ENCODE data around the gene TUBB4B.
A peak's percentile ranks its signal among the peaks of the same experiment; 100 is the strongest.

Gene TUBB4B

DNA sequence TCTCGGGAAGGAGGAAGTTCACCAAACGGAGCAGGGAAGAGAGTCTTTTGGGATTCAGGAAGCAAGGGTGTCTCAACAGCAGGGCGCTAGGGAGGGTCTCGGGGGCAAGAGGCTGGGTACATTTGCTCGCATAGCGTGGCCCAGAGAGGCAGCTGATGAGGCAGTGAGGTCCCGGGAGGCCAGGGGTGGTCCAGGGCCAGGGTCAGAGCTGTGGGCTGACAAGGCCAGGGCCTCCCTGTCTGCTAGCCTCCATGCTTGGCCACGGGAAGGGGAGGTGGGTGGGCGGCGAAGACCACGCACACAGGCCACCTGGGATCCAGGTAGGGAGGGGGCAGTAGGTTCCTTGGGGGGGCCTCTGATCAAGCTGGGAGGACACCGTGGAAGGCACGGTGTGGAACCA, 29.6 kb upstream of the TUBB4B start:
- POLR2A ChIA-PET = interaction anchor here (0.6 to 16.6 kb wide), 6 partner anchors 10 to 125 kb away, joined by 3 to 304 read pairs (median 4); partner anchors contain the start of genes CYSRT1, MAN1B1, RNF208 and RNF224

GRCh38 chr9:137212520-137212919, 28.6 kb upstream of the TUBB4B start:
- Histone ChIP-seq H3K36me3 (ENCODE audit: control insufficient read depth in 2 of 2, insufficient read depth in 1 of 2, low read length in 2 of 2) (peaks cover 10 to 80% of the 10 kb centered on the region in 2 experiments; a peak in 2 of 3 replicates), H3K27ac (ENCODE audit: extremely low read depth, low read depth, low read length) (no peak overlapping the region), H3K9me3 (ENCODE audit: control insufficient read depth, insufficient read depth, low read depth, low read length) (no peaks in the 10 kb centered on the region), H3K4me3 (ENCODE audit: low read depth, low read length) (no peak overlapping the region), H3K4me1 (ENCODE audit: control insufficient read depth, insufficient read depth, low read length) (no peaks in the 10 kb centered on the region)
- ChIA-PET POLR2A (interaction anchor here (1.0 to 16.6 kb wide), 4 partner anchors 9 to 126 kb away, joined by 4 to 304 read pairs (median 8); partner anchors contain the start of genes CYSRT1, MAN1B1, RNF208 and RNF224), CTCF (no interaction called here)
- TF ChIP-seq ZNF548 (tag by site-specific recombination; IDR thresholded peaks at IDR 0.05) = no peak
- TF ChIP-seq ZNF174 (tag by site-specific recombination; IDR thresholded peaks at IDR 0.05) = no peak
- no peak for TF ChIP-seq ATF2 (tag by site-specific recombination; IDR thresholded peaks at IDR 0.05; ENCODE audit: low read depth)
- no peak for TF ChIP-seq BCL11A (tag by site-specific recombination; IDR thresholded peaks at IDR 0.05; ENCODE audit: low read depth)
- TF ChIP-seq RBAK (tag by site-specific recombination; IDR thresholded peaks at IDR 0.05) = no peak
- TF ChIP-seq SCRT2 (tag by site-specific recombination; IDR thresholded peaks at IDR 0.05) = peak; percentile 91
- TF ChIP-seq HIC1 (tag by site-specific recombination; IDR thresholded peaks at IDR 0.05) = 0 out of 2 replicates have a peak, but pooled peaks have one; percentile 16
- TF ChIP-seq, protein P1, sequence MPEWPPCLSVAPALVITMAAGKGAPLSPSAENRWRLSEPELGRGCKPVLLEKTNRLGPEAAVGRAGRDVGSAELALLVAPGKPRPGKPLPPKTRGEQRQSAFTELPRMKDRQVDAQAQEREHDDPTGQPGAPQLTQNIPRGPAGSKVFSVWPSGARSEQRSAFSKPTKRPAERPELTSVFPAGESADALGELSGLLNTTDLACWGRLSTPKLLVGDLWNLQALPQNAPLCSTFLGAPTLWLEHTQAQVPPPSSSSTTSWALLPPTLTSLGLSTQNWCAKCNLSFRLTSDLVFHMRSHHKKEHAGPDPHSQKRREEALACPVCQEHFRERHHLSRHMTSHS (tag by site-specific recombination; IDR thresholded peaks at IDR 0.05) = no peak
- TF ChIP-seq HOXA7 (CRISPR knock-in tag; IDR thresholded peaks at IDR 0.05; ENCODE audit: borderline replicate concordance) = no peak
- TF ChIP-seq, protein P2, sequence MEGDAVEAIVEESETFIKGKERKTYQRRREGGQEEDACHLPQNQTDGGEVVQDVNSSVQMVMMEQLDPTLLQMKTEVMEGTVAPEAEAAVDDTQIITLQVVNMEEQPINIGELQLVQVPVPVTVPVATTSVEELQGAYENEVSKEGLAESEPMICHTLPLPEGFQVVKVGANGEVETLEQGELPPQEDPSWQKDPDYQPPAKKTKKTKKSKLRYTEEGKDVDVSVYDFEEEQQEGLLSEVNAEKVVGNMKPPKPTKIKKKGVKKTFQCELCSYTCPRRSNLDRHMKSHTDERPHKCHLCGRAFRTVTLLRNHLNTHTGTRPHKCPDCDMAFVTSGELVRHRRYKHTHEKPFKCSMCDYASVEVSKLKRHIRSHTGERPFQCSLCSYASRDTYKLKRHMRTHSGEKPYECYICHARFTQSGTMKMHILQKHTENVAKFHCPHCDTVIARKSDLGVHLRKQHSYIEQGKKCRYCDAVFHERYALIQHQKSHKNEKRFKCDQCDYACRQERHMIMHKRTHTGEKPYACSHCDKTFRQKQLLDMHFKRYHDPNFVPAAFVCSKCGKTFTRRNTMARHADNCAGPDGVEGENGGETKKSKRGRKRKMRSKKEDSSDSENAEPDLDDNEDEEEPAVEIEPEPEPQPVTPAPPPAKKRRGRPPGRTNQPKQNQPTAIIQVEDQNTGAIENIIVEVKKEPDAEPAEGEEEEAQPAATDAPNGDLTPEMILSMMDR (tag by site-specific recombination; IDR thresholded peaks at IDR 0.05) = 0 out of 2 replicates have a peak, but pooled peaks have one; percentile 24
- no peak for TF ChIP-seq ZNF341 (tag by site-specific recombination; IDR thresholded peaks at IDR 0.05; ENCODE audit: low read depth)
- no peak for TF ChIP-seq ZNF521 (tag by site-specific recombination; IDR thresholded peaks at IDR 0.05)
- TF ChIP-seq ZNF596 (tag by site-specific recombination; IDR thresholded peaks at IDR 0.05) = no peak
- TF ChIP-seq WT1 (tag by site-specific recombination; IDR thresholded peaks at IDR 0.05) = no peak
- TF ChIP-seq SCRT1 (tag by site-specific recombination; IDR thresholded peaks at IDR 0.05; ENCODE audit: borderline replicate concordance) = peak; percentile 31; the same call in 1 of the 2 replicates

More for the DNA sequence above, 29.6 kb upstream of the TUBB4B start:
- H3K4me1 ChIP-seq (ENCODE audit: control insufficient read depth, insufficient read depth, low read length) = no peaks in the 10 kb centered on the region
- TF ChIP-seq GLIS2 (tag by site-specific recombination; IDR thresholded peaks at IDR 0.05) = peak; percentile 51; the same call in 1 of the 2 replicates
- TF ChIP-seq ZNF311 (tag by site-specific recombination; IDR thresholded peaks at IDR 0.05; ENCODE audit: borderline replicate concordance) = no peak
- H3K36me3 ChIP-seq (ENCODE audit: control insufficient read depth in 2 of 2, insufficient read depth in 1 of 2, low read length in 2 of 2) = peaks cover 10 to 81% of the 10 kb centered on the region in 2 experiments; a peak in 2 of 3 replicates
- no peak overlapping the region for H3K27ac ChIP-seq (ENCODE audit: extremely low read depth, low read depth, low read length)
- CTCF ChIA-PET = no interaction called here
- no peak overlapping the region for H3K4me3 ChIP-seq (ENCODE audit: low read depth, low read length)
- H3K9me3 ChIP-seq (ENCODE audit: control insufficient read depth, insufficient read depth, low read depth, low read length) = no peaks in the 10 kb centered on the region

Measured in HEK293 (cell line).